Activated T-cell treated with anti-CD3 and anti-CD28 coated beads, Interleukin-2, amount 50 U/mL, for 72 hours (primary cell): Measurements from ENCODE around the gene CCDC174. TPM values are rescaled to one million over a fixed set of nuclear protein-coding genes. Genes with fewer than 3 reads are reported as not detected.
"Not testable (repeated sequence)": the region's sequence is repeated elsewhere in the genome, so short reads cannot be mapped to it uniquely, and the experiment has no call there.

Source experiments
- ATAC-seq, 2 donors: fragments of 150-1000 bp; cut with Tn5 transposase; replicated peaks in 1 of 2; 2 replicates each; pipeline ENCODE4 v1.10.0; 2021; ENCODE audit warnings: moderate library complexity in 2 of 2, mild to moderate bottlenecking in 1 of 2
- DNase-seq, 2 donors: peaks; one replicate each; pipeline ENCODE4 v3.0.0; 2021 to 2022; ENCODE audit warnings: mixed read lengths in 1 of 2
- H3K27ac Mint-ChIP-seq: one replicate; pipeline ENCODE4 v1.8.0; 2022; ENCODE audit warnings: mild to moderate bottlenecking, moderate library complexity, mixed read lengths
- H3K27me3 Mint-ChIP-seq: one replicate; pipeline ENCODE4 v1.8.0; 2022; ENCODE audit warnings: low read depth, mixed read lengths
- H3K36me3 Mint-ChIP-seq, 2 donors: one replicate each; pipeline ENCODE4 v1.8.0; 2022; ENCODE audit warnings: mixed read lengths in 2 of 2, mild to moderate bottlenecking in 1 of 2; ENCODE audit not compliant: insufficient read depth in 2 of 2
- H3K4me1 Mint-ChIP-seq: one replicate; pipeline ENCODE4 v1.8.0; 2022; ENCODE audit warnings: low read depth, mixed read lengths
- H3K4me3 Mint-ChIP-seq, 2 donors: one replicate each; pipeline ENCODE4 v1.8.0; 2022; ENCODE audit warnings: mild to moderate bottlenecking in 2 of 2, mixed read lengths in 2 of 2, moderate library complexity in 2 of 2
- H3K9me3 Mint-ChIP-seq, 2 donors: one replicate each; pipeline ENCODE4 v1.8.0; 2022; ENCODE audit warnings: mixed read lengths in 2 of 2
- total RNA-seq, 2 donors: library from RNA; stranded (reverse); gene quantifications; one replicate each; pipeline ENCODE4 v1.2.3, GENCODE V29; 2022

The CCDC174 gene
- total RNA-seq: 10 to 100 TPM; 33.9 to 34.3 TPM

- H3K4me1 Mint-ChIP-seq: peaks cover 47% of the 10 kb centered on the region
These were observed at the start of gene CCDC174 for GRCh38 chr3:14651440-14652251. CCDC174 (plus strand) TSS chr3:14651762; CDS start chr3:14651837, 75 bp downstream.

GRCh38 chr3:14602006-14602803 lies 49.4 kb upstream of the CCDC174 start:
- ATAC-seq: no peak
- Mint-ChIP-seq H3K27me3 (peaks cover 75% of the 10 kb centered on the region), H3K36me3 (peaks cover 4% of the 10 kb centered on the region in 2 donors), H3K4me1 (no peaks in the 10 kb centered on the region), H3K27ac (no peak overlapping the region), H3K9me3 (peaks cover 5 to 8% of the 10 kb centered on the region in 2 donors), H3K4me3 (peak overlapping the region; percentile 14 to 20)
- DNase-seq: no peak

More at GRCh38 chr3:14651440-14652251, at the start of gene CCDC174:
- Mint-ChIP-seq H3K27me3 (no peaks in the 10 kb centered on the region), H3K4me3 (peak within 1 kb of the TSS; percentile 95 to 100), H3K9me3 (no peaks in the 10 kb centered on the region), H3K27ac (peak within 1 kb of the TSS; percentile 95), H3K36me3 (peaks cover 8 to 11% of the 10 kb centered on the region in 2 donors)
- DNase-seq (peak; percentile 96), ATAC-seq (peak; percentile 98)

- no peaks in the 10 kb centered on the region for H3K4me1 Mint-ChIP-seq
- DNase-seq (no peak), ATAC-seq (no peak)
- H3K9me3 Mint-ChIP-seq: peaks cover 5 to 8% of the 10 kb centered on the region in 2 donors
- H3K27me3 Mint-ChIP-seq: peaks cover 73% of the 10 kb centered on the region
- H3K4me3 Mint-ChIP-seq: no peak overlapping the region
- no peak overlapping the region for H3K27ac Mint-ChIP-seq
- peaks cover 4% of the 10 kb centered on the region in 2 donors for H3K36me3 Mint-ChIP-seq
These were observed 48.5 kb upstream of the CCDC174 start for GRCh38 chr3:14602804-14603644.

- Mint-ChIP-seq H3K4me1 (no peaks in the 10 kb centered on the region), H3K27me3 (peaks cover 55% of the 10 kb centered on the region), H3K36me3 (peaks cover 3 to 4% of the 10 kb centered on the region in 2 donors), H3K4me3 (no peak overlapping the region), H3K27ac (no peak overlapping the region), H3K9me3 (peaks cover 2% of the 10 kb centered on the region in 2 donors)
- ATAC-seq (no peak), DNase-seq (no peak)
These were observed 46.5 kb upstream of the CCDC174 start for GRCh38 chr3:14605067-14605466.

GRCh38 chr3:14605744-14606143 lies 45.8 kb upstream of the CCDC174 start:
- ATAC-seq (no peak), DNase-seq (no peak)
- Mint-ChIP-seq H3K9me3 (peaks cover 2% of the 10 kb centered on the region in 2 donors), H3K4me3 (no peak overlapping the region), H3K27me3 (peaks cover 55% of the 10 kb centered on the region), H3K27ac (no peak overlapping the region), H3K4me1 (no peaks in the 10 kb centered on the region), H3K36me3 (peaks cover 3 to 4% of the 10 kb centered on the region in 2 donors)

- Mint-ChIP-seq H3K4me1 (no peaks in the 10 kb centered on the region), H3K9me3 (peaks cover 2% of the 10 kb centered on the region in 2 donors), H3K27ac (no peak overlapping the region), H3K27me3 (peaks cover 50% of the 10 kb centered on the region), H3K36me3 (peaks cover 3 to 4% of the 10 kb centered on the region in 2 donors), H3K4me3 (no peak overlapping the region)
- DNase-seq (no peak), ATAC-seq (no peak)
These were observed 44.8 kb upstream of the CCDC174 start for GRCh38 chr3:14606669-14607339.

GRCh38 chr3:14608298-14608697 lies 43.3 kb upstream of the CCDC174 start:
- Mint-ChIP-seq H3K4me1 (no peaks in the 10 kb centered on the region), H3K36me3 (peaks cover under 1 to 3% of the 10 kb centered on the region in 2 donors), H3K9me3 (peaks cover under 1% of the 10 kb centered on the region in 2 donors), H3K27me3 (peaks cover 50% of the 10 kb centered on the region), H3K4me3 (no peak overlapping the region), H3K27ac (no peak overlapping the region)
- ATAC-seq: no peak
- DNase-seq: no peak

GRCh38 chr3:14609058-14609457 lies 42.5 kb upstream of the CCDC174 start:
- not testable (repeated sequence) for H3K4me3 Mint-ChIP-seq, H3K27ac Mint-ChIP-seq, DNase-seq, H3K4me1 Mint-ChIP-seq, H3K9me3 Mint-ChIP-seq, H3K36me3 Mint-ChIP-seq, ATAC-seq
- H3K27me3 Mint-ChIP-seq: peaks cover 50% of the 10 kb centered on the region

- Mint-ChIP-seq H3K27ac (no peak overlapping the region), H3K4me1 (no peaks in the 10 kb centered on the region), H3K36me3 (no peaks in the 10 kb centered on the region), H3K27me3 (peaks cover 49% of the 10 kb centered on the region), H3K4me3 (no peak overlapping the region), H3K9me3 (no peaks in the 10 kb centered on the region)
- ATAC-seq (no peak), DNase-seq (no peak)
These were observed 42.1 kb upstream of the CCDC174 start for GRCh38 chr3:14609506-14609905.

GRCh38 chr3:14609941-14610340 lies 41.6 kb upstream of the CCDC174 start:
- Mint-ChIP-seq H3K9me3 (no peaks in the 10 kb centered on the region), H3K4me3 (no peak overlapping the region), H3K27ac (no peak overlapping the region), H3K4me1 (no peaks in the 10 kb centered on the region), H3K27me3 (peaks cover 45% of the 10 kb centered on the region), H3K36me3 (no peaks in the 10 kb centered on the region)
- no peak for ATAC-seq
- DNase-seq: no peak

- Mint-ChIP-seq H3K27me3 (peaks cover 53% of the 10 kb centered on the region), H3K4me1 (no peaks in the 10 kb centered on the region), H3K27ac (no peak overlapping the region), H3K9me3 (no peaks in the 10 kb centered on the region), H3K36me3 (no peaks in the 10 kb centered on the region), H3K4me3 (no peak overlapping the region)
- ATAC-seq: no peak
- no peak for DNase-seq
These were observed 37.4 kb upstream of the CCDC174 start for GRCh38 chr3:14614189-14614588.

- H3K9me3 Mint-ChIP-seq: no peaks in the 10 kb centered on the region
- DNase-seq: no peak
- H3K27ac Mint-ChIP-seq: no peak overlapping the region
- H3K4me1 Mint-ChIP-seq: no peaks in the 10 kb centered on the region
- H3K4me3 Mint-ChIP-seq: no peak overlapping the region
- peaks cover 53% of the 10 kb centered on the region for H3K27me3 Mint-ChIP-seq
- H3K36me3 Mint-ChIP-seq: no peaks in the 10 kb centered on the region
- no peak for ATAC-seq
These were observed 36.7 kb upstream of the CCDC174 start for GRCh38 chr3:14614862-14615261.
